Gastroesophageal sphincter (tissue), 3 donors: ENCODE measurements around the gene RAET1L.

Source experiments
- EP300 ChIP-seq: sonication (generic); formaldehyde crosslinking; IDR thresholded peaks from one replicate; pipeline ENCODE4 v1.6.1; 2017; ENCODE audit warnings: antibody characterized with exemption, mild to moderate bottlenecking
- POLR2A ChIP-seq, 2 donors: fragments of 450-650 bp; IDR thresholded peaks; one replicate each; pipeline ENCODE4 v1.6.1; 2017; ENCODE audit warnings: antibody characterized with exemption in 2 of 2, mild to moderate bottlenecking in 2 of 2, moderate library complexity in 1 of 2
- POLR2AphosphoS5 ChIP-seq: sonication (generic); formaldehyde crosslinking; IDR thresholded peaks from one replicate; pipeline ENCODE4 v1.6.1; 2017; ENCODE audit warnings: antibody characterized with exemption
- TF ChIP-seq, protein P1 (sequence below), 4 experiments: fragments of 200-600 bp in 2 of 4; fragments of 450-650 bp in 2 of 4; sonication (generic) in 1 of 4; IDR thresholded peaks; one replicate each; pipeline ENCODE4 v1.5.1; 2017 to 2019; ENCODE audit warnings: antibody characterized with exemption in 4 of 4, mild to moderate bottlenecking in 2 of 4, moderate library complexity in 2 of 4

DNA sequence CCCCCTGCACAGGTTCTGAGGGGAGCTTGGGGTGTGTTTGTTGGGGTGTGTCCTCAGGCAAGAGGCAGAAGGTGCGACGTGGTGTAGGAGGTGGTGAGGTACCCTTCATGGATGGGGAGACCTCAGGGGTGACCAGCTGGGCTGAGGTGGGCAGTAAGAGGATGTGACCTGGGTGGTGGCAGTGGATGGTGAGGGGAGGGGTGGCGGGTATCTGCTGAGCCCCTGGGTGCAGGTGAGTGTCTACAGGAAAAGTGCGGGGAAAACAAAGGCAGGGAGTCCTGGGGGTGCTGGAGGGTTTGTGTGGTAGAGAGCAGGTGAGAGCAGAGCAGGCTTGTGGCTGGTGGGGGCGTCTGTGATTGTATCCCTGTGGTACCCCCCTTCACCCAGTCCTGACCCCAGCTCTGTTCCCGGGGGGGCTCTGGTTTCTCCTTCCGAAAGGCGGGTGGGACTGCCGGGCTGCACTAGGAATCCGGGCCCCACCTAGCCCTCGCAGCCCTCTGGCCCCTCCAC is 631 bp downstream of the RAET1L start:
- TF ChIP-seq POLR2A (IDR thresholded peaks at IDR 0.05) (no peak), EP300 (no peak), POLR2AphosphoS5 (no peak)
- TF ChIP-seq, protein P1, sequence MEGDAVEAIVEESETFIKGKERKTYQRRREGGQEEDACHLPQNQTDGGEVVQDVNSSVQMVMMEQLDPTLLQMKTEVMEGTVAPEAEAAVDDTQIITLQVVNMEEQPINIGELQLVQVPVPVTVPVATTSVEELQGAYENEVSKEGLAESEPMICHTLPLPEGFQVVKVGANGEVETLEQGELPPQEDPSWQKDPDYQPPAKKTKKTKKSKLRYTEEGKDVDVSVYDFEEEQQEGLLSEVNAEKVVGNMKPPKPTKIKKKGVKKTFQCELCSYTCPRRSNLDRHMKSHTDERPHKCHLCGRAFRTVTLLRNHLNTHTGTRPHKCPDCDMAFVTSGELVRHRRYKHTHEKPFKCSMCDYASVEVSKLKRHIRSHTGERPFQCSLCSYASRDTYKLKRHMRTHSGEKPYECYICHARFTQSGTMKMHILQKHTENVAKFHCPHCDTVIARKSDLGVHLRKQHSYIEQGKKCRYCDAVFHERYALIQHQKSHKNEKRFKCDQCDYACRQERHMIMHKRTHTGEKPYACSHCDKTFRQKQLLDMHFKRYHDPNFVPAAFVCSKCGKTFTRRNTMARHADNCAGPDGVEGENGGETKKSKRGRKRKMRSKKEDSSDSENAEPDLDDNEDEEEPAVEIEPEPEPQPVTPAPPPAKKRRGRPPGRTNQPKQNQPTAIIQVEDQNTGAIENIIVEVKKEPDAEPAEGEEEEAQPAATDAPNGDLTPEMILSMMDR (IDR thresholded peaks at IDR 0.05), result no peak
